Liver (tissue), 9 donors: Measurements from ENCODE around the gene JOSD2. TPM values are rescaled to one million over a fixed set of nuclear protein-coding genes. Genes with fewer than 3 reads are reported as not detected.

Experiments
- DNase-seq: peaks from one replicate; pipeline ENCODE4 v3.0.0-alpha.2; 2017; ENCODE audit warnings: low spot score
- H3K27ac ChIP-seq, 2 donors: one replicate each; pipeline ENCODE4 v1.7.0; 2013; ENCODE audit warnings: inconsistent platforms in 2 of 2, low read length in 2 of 2, control low read depth in 1 of 2, low read depth in 1 of 2, mild to moderate bottlenecking in 1 of 2
- H3K27me3 ChIP-seq, 4 donors: one replicate each; pipeline versions ENCODE4 v1.6.1 to v1.7.0; 2013; ENCODE audit warnings: low read length in 3 of 4, inconsistent platforms in 1 of 4, mild to moderate bottlenecking in 1 of 4, moderate library complexity in 1 of 4; ENCODE audit not compliant: control insufficient read depth in 4 of 4, insufficient read depth in 4 of 4
- H3K36me3 ChIP-seq, 4 donors: one replicate each; pipeline versions ENCODE4 v1.6.1 to v1.7.0; 2013; ENCODE audit warnings: low read length in 3 of 4, mild to moderate bottlenecking in 3 of 4, low read depth in 1 of 4, moderate library complexity in 1 of 4; ENCODE audit not compliant: control insufficient read depth in 4 of 4, insufficient read depth in 3 of 4
- H3K4me1 ChIP-seq, 4 donors: one replicate each; pipeline versions ENCODE4 v1.6.1 to v1.7.0; 2013; ENCODE audit warnings: low read length in 3 of 4, mild to moderate bottlenecking in 3 of 4, moderate library complexity in 1 of 4; ENCODE audit not compliant: control insufficient read depth in 4 of 4, insufficient read depth in 4 of 4
- H3K4me3 ChIP-seq, 3 donors: one replicate each; pipeline versions ENCODE4 v1.6.1 to v1.7.0; 2013; ENCODE audit warnings: low read length in 3 of 3, control low read depth in 1 of 3, low read depth in 1 of 3, mild to moderate bottlenecking in 1 of 3
- H3K9ac ChIP-seq, 2 donors: one replicate each; pipeline ENCODE4 v1.7.0; 2013; ENCODE audit warnings: low read length in 2 of 2, mild to moderate bottlenecking in 2 of 2, moderate library complexity in 2 of 2, control low read depth in 1 of 2, low read depth in 1 of 2
- H3K9me3 ChIP-seq, 4 donors: one replicate each; pipeline versions ENCODE4 v1.6.1 to v1.7.0; 2013; ENCODE audit warnings: low read length in 3 of 4; ENCODE audit not compliant: control insufficient read depth in 4 of 4
- ATF3 ChIP-seq: IDR thresholded peaks from 2 replicates; pipeline ENCODE4 v1.6.1; 2016; ENCODE audit warnings: antibody characterized with exemption
- CTCF ChIP-seq: fragments of 150-350 bp; IDR thresholded peaks from 2 replicates; pipeline ENCODE4 v1.5.1; 2017; ENCODE audit warnings: improper control_type of control experiment, low read depth, low read length; ENCODE audit not compliant: missing input control
- FOXA1 ChIP-seq: IDR thresholded peaks from 2 replicates; pipeline ENCODE4 v1.6.1; 2016; ENCODE audit warnings: antibody characterized with exemption
- FOXA2 ChIP-seq: IDR thresholded peaks from 2 replicates; pipeline ENCODE4 v1.6.1; 2016; ENCODE audit warnings: antibody characterized with exemption
- GABPA ChIP-seq, 2 donors: IDR thresholded peaks in 1 of 2; conservative IDR thresholded peaks in 1 of 2; 2 replicates each; pipeline ENCODE4 v1.6.1; 2016; ENCODE audit warnings: antibody characterized with exemption in 2 of 2, mild to moderate bottlenecking in 1 of 2, moderate library complexity in 1 of 2
- HNF4A ChIP-seq, 2 donors: conservative IDR thresholded peaks; 2 replicates each; pipeline ENCODE4 v1.6.1; 2016; ENCODE audit warnings: antibody characterized with exemption in 2 of 2, mild to moderate bottlenecking in 2 of 2
- HNF4G ChIP-seq: IDR thresholded peaks from 2 replicates; pipeline ENCODE4 v1.6.1; 2016; ENCODE audit warnings: antibody characterized with exemption
- JUND ChIP-seq, 2 donors: IDR thresholded peaks; 2 replicates each; pipeline ENCODE4 v1.6.1; 2016; ENCODE audit warnings: antibody characterized with exemption in 2 of 2
- MAX ChIP-seq: IDR thresholded peaks from 2 replicates; pipeline ENCODE4 v1.6.1; 2016; ENCODE audit warnings: antibody characterized with exemption
- NR2F2 ChIP-seq: IDR thresholded peaks from 2 replicates; pipeline ENCODE4 v1.6.1; 2016; ENCODE audit warnings: antibody characterized with exemption
- RAD21 ChIP-seq, 2 donors: IDR thresholded peaks; 2 replicates each; pipeline ENCODE4 v1.6.1; 2016; ENCODE audit warnings: antibody characterized with exemption in 2 of 2, mild to moderate bottlenecking in 2 of 2
- REST ChIP-seq: IDR thresholded peaks from 2 replicates; pipeline ENCODE4 v1.6.1; 2016; ENCODE audit warnings: antibody characterized with exemption, mild to moderate bottlenecking
- RXRA ChIP-seq, 2 donors: IDR thresholded peaks; 2 replicates each; pipeline ENCODE4 v1.6.1; 2017 to 2018; ENCODE audit warnings: antibody characterized with exemption in 2 of 2, mild to moderate bottlenecking in 1 of 2
- SP1 ChIP-seq: IDR thresholded peaks from 2 replicates; pipeline ENCODE4 v1.6.1; 2018; ENCODE audit warnings: antibody characterized with exemption, mild to moderate bottlenecking
- TAF1 ChIP-seq: conservative IDR thresholded peaks from 2 replicates; pipeline ENCODE4 v1.6.1; 2016; ENCODE audit warnings: antibody characterized with exemption, mild to moderate bottlenecking
- YY1 ChIP-seq: IDR thresholded peaks from 2 replicates; pipeline ENCODE4 v1.6.1; 2016; ENCODE audit warnings: antibody characterized with exemption, mild to moderate bottlenecking
- ZBTB33 ChIP-seq: IDR thresholded peaks from 2 replicates; pipeline ENCODE4 v1.6.1; 2016; ENCODE audit warnings: antibody characterized with exemption
- WGBS: extraction: QIAGEN DNeasy Blood & Tissue Kit; methylation state at CpG from one replicate; pipeline ENCODE4 v1.1.7; 2013; 5-methylcytosine and 5-hydroxymethylcytosine counted together
- polyA plus RNA-seq, 2 donors: library from polyadenylated mRNA; stranded (reverse) in 1 of 2; unstranded in 1 of 2; fragments of 200-250 nt in 1 of 2; fragments of >200 nt in 1 of 2; fragmentation: Nextera tagmentation in 1 of 2; extraction: Ambion mirVana in 1 of 2; gene quantifications; one replicate each; pipeline versions ENCODE4 v1.2.1 to v1.2.3, GENCODE V29; 2013 to 2015
- total RNA-seq, 2 donors: library from RNA; depleted of rRNA; stranded (reverse); fragments of >200 nt; gene quantifications; one replicate each; pipeline ENCODE4 v1.2.3, GENCODE V29; 2014
- donor health status: healthy.
- donor health status: healthy.
- donor health status: healthy.
- donor health status: healthy.
- donor health status: healthy.

JOSD2 gene
- total and polyA plus RNA-seq, 4 donors: 6.6 to 32.9 (median 20.0) TPM

- no peak for DNase-seq
These were observed 20.0 kb downstream of the JOSD2 start for GRCh38 chr19:50490991-50491472.

More at GRCh38 chr19:50490991-50491472, 20.0 kb downstream of the JOSD2 start:
- Histone ChIP-seq H3K9me3 (no peaks in the 10 kb centered on the region), H3K36me3 (no peaks in the 10 kb centered on the region), H3K27me3 (no peaks in the 10 kb centered on the region), H3K27ac (no peak overlapping the region), H3K9ac (no peak overlapping the region), H3K4me1 (no peaks in the 10 kb centered on the region), H3K4me3 (no peak overlapping the region)
- TF ChIP-seq ATF3 (no peak), FOXA1 (no peak), YY1 (no peak), ZBTB33 (no peak), CTCF (no peak), MAX (no peak), RAD21 (IDR thresholded peaks at IDR 0.05) (no peak), SP1 (no peak), NR2F2 (no peak), RXRA (IDR thresholded peaks at IDR 0.05) (no peak), GABPA (IDR thresholded peaks at IDR 0.05 in 1 of 2, conservative IDR thresholded peaks at IDR 0.05 in 1 of 2) (no peak), JUND (IDR thresholded peaks at IDR 0.05) (no peak), HNF4G (no peak), TAF1 (no peak), FOXA2 (no peak), HNF4A (conservative IDR thresholded peaks at IDR 0.05) (no peak), REST (no peak)
- 57% methylated on average over 26 of the region's 26 CpGs for WGBS
